Glutamatergic neuron (in vitro differentiated cells): ENCODE measurements around the gene TTN. TPM values are rescaled to one million over a fixed set of nuclear protein-coding genes. Genes with fewer than 3 reads are reported as not detected.
A peak's percentile ranks its signal among the peaks of the same experiment; 100 is the strongest.

Experiments
- DNase-seq: peaks from one replicate; pipeline ENCODE4 v3.0.0; 2022
- H3K27ac Mint-ChIP-seq: one replicate; pipeline ENCODE4 v1.8.0; 2020; ENCODE audit warnings: mild to moderate bottlenecking, mixed read lengths, inconsistent platforms; ENCODE audit not compliant: unreplicated experiment
- H3K27me3 Mint-ChIP-seq: one replicate; pipeline ENCODE4 v1.8.0; 2020; ENCODE audit warnings: mild to moderate bottlenecking, moderate library complexity, mixed read lengths, inconsistent platforms; ENCODE audit not compliant: unreplicated experiment
- H3K36me3 Mint-ChIP-seq: one replicate; pipeline ENCODE4 v1.8.0; 2020; ENCODE audit warnings: mild to moderate bottlenecking, mixed read lengths, inconsistent platforms; ENCODE audit not compliant: unreplicated experiment
- H3K4me1 Mint-ChIP-seq: one replicate; pipeline ENCODE4 v1.8.0; 2020; ENCODE audit warnings: mild to moderate bottlenecking, low read depth, mixed read lengths, inconsistent platforms; ENCODE audit not compliant: unreplicated experiment
- H3K4me3 Mint-ChIP-seq: one replicate; pipeline ENCODE4 v1.8.0; 2020; ENCODE audit warnings: mild to moderate bottlenecking, mixed read lengths, inconsistent platforms; ENCODE audit not compliant: unreplicated experiment
- H3K9me3 Mint-ChIP-seq: one replicate; pipeline ENCODE4 v1.8.0; 2020; ENCODE audit warnings: mild to moderate bottlenecking, moderate library complexity, mixed read lengths, inconsistent platforms; ENCODE audit not compliant: unreplicated experiment
- total RNA-seq: library from RNA; stranded (reverse); fragmentation: NEBNext Ultra II Directional; extraction: Animal tissue kit (Norgen Biotek cat#: 25700); gene quantifications from one replicate; pipeline ENCODE4 v1.2.1, GENCODE V29; 2021; ENCODE audit not compliant: unreplicated experiment
- TF ChIP-seq, protein P1 (sequence below): fragments of 200-600 bp; sonication (generic); IDR thresholded peaks from one replicate; pipeline ENCODE4 v1.5.0; 2021; ENCODE audit not compliant: partially characterized antibody, unreplicated experiment

TTN gene
- total RNA-seq, 1 donor from 2014 or later, result 0.34 TPM

DNA sequence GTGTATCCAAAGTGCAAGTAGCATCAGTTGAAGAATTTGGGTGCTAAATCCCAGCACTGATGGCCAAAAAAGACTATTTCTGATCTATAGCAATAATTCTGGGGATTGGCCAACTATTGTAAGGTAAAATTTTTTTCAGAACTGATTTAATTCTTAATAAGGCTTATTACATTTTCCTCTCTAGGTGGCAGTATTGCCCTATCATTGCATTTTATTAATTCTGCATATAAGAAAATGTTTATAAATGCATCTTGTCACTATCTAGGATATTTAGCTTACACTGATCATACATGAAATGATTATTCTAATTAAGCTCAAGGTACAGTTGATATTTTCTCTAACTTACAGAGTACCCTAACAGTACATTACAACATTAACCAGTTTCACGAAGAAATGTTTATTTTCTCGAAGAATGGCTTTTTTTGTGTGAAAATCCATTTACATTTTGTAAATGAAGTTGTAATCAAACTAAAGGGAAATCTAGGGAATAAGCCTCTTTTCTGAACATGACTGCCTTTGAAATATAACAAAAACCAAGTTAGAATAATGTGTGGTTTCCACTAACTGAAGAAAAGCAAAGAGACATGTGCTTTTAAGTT, 11.0 kb downstream of the TTN start:
- Mint-ChIP-seq H3K27ac (no peak overlapping the region), H3K36me3 (peaks cover 5% of the 10 kb centered on the region), H3K9me3 (no peaks in the 10 kb centered on the region), H3K4me3 (no peak overlapping the region), H3K4me1 (no peaks in the 10 kb centered on the region), H3K27me3 (no peaks in the 10 kb centered on the region)
- TF ChIP-seq, protein P1, sequence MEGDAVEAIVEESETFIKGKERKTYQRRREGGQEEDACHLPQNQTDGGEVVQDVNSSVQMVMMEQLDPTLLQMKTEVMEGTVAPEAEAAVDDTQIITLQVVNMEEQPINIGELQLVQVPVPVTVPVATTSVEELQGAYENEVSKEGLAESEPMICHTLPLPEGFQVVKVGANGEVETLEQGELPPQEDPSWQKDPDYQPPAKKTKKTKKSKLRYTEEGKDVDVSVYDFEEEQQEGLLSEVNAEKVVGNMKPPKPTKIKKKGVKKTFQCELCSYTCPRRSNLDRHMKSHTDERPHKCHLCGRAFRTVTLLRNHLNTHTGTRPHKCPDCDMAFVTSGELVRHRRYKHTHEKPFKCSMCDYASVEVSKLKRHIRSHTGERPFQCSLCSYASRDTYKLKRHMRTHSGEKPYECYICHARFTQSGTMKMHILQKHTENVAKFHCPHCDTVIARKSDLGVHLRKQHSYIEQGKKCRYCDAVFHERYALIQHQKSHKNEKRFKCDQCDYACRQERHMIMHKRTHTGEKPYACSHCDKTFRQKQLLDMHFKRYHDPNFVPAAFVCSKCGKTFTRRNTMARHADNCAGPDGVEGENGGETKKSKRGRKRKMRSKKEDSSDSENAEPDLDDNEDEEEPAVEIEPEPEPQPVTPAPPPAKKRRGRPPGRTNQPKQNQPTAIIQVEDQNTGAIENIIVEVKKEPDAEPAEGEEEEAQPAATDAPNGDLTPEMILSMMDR, result peak; percentile 71
- DNase-seq, result no peak

DNA sequence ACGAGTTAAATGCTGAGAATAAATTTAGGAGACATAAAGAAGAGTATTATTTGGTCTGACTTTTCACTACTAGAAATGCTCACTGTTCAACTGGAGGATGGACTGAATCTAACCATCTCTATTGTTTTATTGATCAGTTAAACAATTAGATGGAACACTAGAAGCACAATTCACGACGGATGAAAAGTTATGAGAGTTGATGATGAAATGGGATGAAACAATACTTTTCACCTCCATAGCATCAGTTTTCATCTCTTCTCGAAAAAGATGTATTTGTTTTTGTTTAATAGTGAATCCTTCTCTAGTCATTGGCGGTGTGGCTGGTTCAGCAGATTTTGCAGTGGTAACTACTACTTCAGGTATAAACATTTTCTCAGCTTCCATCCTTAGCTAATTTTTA, 19.3 kb downstream of the TTN start:
- Mint-ChIP-seq H3K27me3 (no peaks in the 10 kb centered on the region), H3K27ac (no peak overlapping the region), H3K4me1 (no peaks in the 10 kb centered on the region), H3K9me3 (no peaks in the 10 kb centered on the region), H3K4me3 (no peak overlapping the region), H3K36me3 (no peaks in the 10 kb centered on the region)
- no peak for DNase-seq
- TF ChIP-seq, protein P1, result no peak

DNA sequence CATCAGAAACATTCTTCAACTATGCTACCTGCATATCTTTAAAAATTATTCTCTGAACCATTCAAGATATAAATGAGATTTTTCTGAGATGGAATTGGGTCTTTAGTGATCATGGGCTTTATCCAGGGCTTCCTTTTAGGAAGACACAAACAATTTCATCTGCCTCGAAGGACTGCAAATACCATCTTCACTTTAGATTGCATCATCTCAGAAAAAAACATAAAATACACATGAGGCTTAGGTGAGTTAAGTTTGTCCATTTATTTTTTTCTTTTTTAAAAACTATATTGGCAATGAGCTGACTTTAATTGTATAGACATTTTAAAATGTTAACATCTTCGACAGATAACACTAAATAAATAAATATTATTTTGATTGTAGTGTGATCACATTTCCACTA, 20.1 kb downstream of the TTN start:
- H3K9me3 Mint-ChIP-seq, result no peaks in the 10 kb centered on the region
- TF ChIP-seq, protein P1, result no peak
- no peak for DNase-seq
- H3K36me3 Mint-ChIP-seq, result no peaks in the 10 kb centered on the region
- H3K4me3 Mint-ChIP-seq, result no peak overlapping the region
- H3K4me1 Mint-ChIP-seq, result no peaks in the 10 kb centered on the region
- no peak overlapping the region for H3K27ac Mint-ChIP-seq
- no peaks in the 10 kb centered on the region for H3K27me3 Mint-ChIP-seq

DNA sequence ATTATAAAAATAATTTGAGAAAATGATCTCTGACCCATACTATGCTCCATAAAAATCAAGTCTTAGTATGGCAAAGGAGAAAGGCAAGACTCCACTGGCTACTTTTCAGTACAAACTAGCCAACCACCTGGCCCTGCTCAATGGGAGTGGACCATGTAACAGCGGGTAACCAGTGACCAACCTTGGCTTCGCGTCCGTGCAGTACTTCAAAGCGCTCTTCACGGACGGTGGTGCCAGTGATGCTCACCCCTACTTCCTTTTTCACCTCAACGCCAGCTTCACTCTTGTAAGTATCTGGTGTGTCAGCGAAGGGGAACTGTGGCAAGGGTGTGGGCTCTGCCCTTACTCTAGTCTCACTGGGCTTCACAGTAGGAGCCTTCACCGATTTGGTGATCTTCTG, 23.3 kb downstream of the TTN start:
- H3K36me3 Mint-ChIP-seq, result no peaks in the 10 kb centered on the region
- TF ChIP-seq, protein P1, result no peak
- H3K4me1 Mint-ChIP-seq, result no peaks in the 10 kb centered on the region
- no peaks in the 10 kb centered on the region for H3K9me3 Mint-ChIP-seq
- no peak overlapping the region for H3K27ac Mint-ChIP-seq
- H3K4me3 Mint-ChIP-seq, result no peak overlapping the region
- DNase-seq, result no peak
- H3K27me3 Mint-ChIP-seq, result no peaks in the 10 kb centered on the region

DNA sequence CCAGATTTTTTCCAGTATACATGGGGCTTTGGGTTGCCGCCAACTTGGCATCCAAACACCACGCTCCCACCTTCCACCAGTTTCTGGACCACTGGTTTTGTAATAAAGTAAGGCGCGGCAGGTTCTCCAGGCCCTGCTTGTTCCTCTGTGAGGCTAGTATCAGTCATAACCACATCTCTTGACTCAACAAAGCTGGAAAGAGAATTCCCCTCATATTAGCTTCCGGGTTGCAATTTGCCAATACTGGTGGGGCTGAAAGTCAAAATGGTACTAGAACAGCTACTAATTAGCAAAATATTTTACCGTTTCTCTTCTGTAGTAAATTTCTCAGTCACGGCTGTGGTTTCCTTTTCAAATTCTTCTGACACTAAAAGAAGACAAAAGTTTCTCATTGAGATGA, 25.0 kb downstream of the TTN start:
- H3K36me3 Mint-ChIP-seq, result no peaks in the 10 kb centered on the region
- H3K4me3 Mint-ChIP-seq, result no peak overlapping the region
- H3K27me3 Mint-ChIP-seq, result no peaks in the 10 kb centered on the region
- TF ChIP-seq, protein P1, result no peak
- DNase-seq, result no peak
- no peaks in the 10 kb centered on the region for H3K4me1 Mint-ChIP-seq
- no peaks in the 10 kb centered on the region for H3K9me3 Mint-ChIP-seq
- H3K27ac Mint-ChIP-seq, result no peak overlapping the region
